ENCODE data around the gene AVPR2.

DNA sequence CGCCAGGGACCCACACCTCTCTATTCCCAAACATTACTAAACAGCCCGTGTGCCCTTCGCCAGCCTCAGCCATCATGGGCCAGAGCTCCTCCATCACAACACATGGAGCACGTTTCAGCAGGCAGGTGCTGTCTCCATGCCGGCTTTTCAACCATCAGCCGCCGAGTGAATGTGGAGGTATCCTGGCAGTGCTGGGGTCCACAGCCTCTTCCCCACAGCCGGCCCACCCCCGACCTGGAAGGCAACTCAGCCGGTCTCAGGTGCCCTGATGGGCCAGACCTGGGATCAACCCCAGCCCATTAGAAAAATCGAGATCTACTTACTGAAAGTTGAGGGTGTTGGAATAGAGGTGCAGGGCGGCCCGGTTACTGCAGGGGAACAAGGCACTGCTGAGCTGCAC, 27.3 kb downstream of the AVPR2 start:
- TF ChIP-seq, protein P1, sequence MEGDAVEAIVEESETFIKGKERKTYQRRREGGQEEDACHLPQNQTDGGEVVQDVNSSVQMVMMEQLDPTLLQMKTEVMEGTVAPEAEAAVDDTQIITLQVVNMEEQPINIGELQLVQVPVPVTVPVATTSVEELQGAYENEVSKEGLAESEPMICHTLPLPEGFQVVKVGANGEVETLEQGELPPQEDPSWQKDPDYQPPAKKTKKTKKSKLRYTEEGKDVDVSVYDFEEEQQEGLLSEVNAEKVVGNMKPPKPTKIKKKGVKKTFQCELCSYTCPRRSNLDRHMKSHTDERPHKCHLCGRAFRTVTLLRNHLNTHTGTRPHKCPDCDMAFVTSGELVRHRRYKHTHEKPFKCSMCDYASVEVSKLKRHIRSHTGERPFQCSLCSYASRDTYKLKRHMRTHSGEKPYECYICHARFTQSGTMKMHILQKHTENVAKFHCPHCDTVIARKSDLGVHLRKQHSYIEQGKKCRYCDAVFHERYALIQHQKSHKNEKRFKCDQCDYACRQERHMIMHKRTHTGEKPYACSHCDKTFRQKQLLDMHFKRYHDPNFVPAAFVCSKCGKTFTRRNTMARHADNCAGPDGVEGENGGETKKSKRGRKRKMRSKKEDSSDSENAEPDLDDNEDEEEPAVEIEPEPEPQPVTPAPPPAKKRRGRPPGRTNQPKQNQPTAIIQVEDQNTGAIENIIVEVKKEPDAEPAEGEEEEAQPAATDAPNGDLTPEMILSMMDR (IDR thresholded peaks at IDR 0.05; ENCODE audit: low read depth, low read length) = no peak
- TF ChIP-seq EZH2phosphoT487 (IDR thresholded peaks at IDR 0.05; ENCODE audit: low read depth) = no peak
